ENCODE data around the gene ADGRL3.

ADGRL3 gene

DNA sequence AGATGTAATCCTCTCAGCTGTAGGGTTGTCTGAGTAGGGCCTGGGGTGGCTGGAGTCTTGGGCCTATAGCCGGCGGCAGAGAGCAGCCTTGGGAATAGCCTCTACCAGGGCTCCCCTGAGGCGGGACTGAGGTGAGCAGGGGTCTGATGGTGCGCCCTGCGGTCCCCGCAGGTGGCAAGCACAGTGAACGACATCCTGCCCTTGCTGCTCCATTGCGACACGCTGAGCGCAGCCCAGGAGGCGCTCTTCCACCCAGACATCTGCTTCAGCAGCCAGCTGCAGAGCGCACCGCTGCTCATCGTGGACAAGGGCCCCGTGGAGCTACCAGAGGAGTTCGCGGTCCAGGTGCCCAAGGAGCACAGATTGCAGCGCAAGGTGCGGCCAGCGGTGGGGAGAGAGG, 317.0 kb downstream of the ADGRL3 start:
- TF ChIP-seq CTCF (IDR thresholded peaks at IDR 0.05; ENCODE audit: low read depth, low read length) = no peak

DNA sequence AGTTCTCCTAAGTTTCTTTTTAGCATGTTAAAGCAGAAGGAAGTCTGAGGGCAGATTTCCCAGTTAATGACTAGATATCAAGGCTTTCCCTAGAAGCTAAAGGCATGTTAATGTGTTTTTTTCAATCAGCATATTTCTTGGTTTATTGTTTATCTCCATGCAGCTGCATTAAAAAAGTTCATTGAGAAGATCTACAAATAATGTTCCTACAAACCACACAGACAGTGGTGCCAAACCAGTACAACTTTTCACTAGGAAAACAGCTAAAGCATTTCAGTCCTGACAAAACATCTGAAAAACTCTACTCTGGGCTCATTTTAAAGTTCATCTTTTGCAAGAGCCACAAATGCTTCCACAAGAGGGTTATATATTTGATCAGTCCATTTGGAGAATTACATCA, 320.0 kb downstream of the ADGRL3 start:
- H3K4me3 ChIP-seq (ENCODE audit: low read depth, low read length) = no peak overlapping the region
- TF ChIP-seq CTCF (IDR thresholded peaks at IDR 0.05; ENCODE audit: low read depth, low read length) = no peak

More for the DNA sequence above, 317.0 kb downstream of the ADGRL3 start:
- H3K4me3 ChIP-seq (ENCODE audit: low read depth, low read length) = no peak overlapping the region

DNA sequence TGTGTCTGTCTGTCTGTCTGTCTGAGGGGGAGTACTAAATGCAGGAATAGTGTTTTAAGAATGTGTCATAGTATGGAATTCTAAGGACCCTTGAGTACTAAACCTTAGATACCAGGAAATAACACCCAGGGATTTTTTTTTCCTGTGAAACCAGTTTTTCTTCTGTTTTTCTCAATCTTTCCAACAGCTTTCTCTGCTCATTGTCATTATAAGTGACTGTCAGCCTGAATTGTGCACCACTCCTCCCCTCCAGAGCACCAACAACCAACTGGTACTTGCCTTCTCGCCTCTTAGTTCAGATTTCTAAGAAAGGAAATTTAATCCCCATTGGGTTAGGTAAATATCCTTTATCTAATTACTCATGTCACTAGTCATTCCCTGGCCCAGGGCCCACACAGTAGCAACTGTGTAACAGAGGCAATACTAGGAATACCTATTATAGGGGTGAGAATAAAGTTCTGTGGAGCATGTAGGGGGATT, 320.6 kb downstream of the ADGRL3 start:
- no peak for TF ChIP-seq CTCF (IDR thresholded peaks at IDR 0.05; ENCODE audit: low read depth, low read length)
- H3K4me3 ChIP-seq (ENCODE audit: low read depth, low read length) = no peak overlapping the region

DNA sequence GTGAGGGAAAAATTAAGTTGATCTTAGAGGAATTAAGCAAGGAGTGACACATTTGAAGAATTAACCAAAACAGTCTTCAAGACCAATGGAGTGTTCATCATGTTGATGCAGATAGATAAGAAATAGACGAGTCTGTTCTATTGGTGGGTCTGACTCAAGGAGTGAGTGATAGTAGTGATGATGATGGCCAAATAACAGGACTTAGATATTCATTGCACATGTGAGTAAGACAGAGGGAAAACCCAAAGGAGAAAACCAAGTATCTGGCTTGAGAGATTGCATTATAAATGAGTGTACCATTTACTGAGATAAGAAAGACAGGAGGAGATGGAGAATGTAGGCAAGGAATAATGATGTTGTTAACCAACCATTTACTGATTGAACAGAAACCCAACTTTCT, 321.3 kb downstream of the ADGRL3 start:
- TF ChIP-seq CTCF (IDR thresholded peaks at IDR 0.05; ENCODE audit: low read depth, low read length) = no peak

GRCh38 chr4:61522312-61522711, 322.2 kb downstream of the ADGRL3 start:
- H3K4me3 ChIP-seq (ENCODE audit: low read depth, low read length) = no peak overlapping the region
- no peak for TF ChIP-seq CTCF (IDR thresholded peaks at IDR 0.05; ENCODE audit: low read depth, low read length)

More for the DNA sequence above, 321.3 kb downstream of the ADGRL3 start:
- H3K4me3 ChIP-seq (ENCODE audit: low read depth, low read length) = no peak overlapping the region

- TF ChIP-seq CTCF (IDR thresholded peaks at IDR 0.05; ENCODE audit: low read depth, low read length) = no peak
- H3K4me3 ChIP-seq (ENCODE audit: low read depth, low read length) = no peak overlapping the region
Observed at GRCh38 chr4:61527888-61528287, 327.8 kb downstream of the ADGRL3 start.

GRCh38 chr4:61528595-61528994, 328.5 kb downstream of the ADGRL3 start:
- TF ChIP-seq CTCF (IDR thresholded peaks at IDR 0.05; ENCODE audit: low read depth, low read length) = no peak

More at GRCh38 chr4:61528595-61528994, 328.5 kb downstream of the ADGRL3 start:
- no peak overlapping the region for H3K4me3 ChIP-seq (ENCODE audit: low read depth, low read length)

Measured in WI38 (cell line).